Activated CD8-positive, alpha-beta memory T cell treated with anti-CD3 and anti-CD28 coated beads for 48 hours (primary cell): ENCODE results near the gene POFUT2.

ENCODE experiments used
- DNase-seq, 3 experiments: peaks; one replicate each; pipeline ENCODE4 v3.0.0-alpha.2; 2020; ENCODE audit warnings: low read depth in 2 of 3, low spot score in 2 of 3

Gene POFUT2

GRCh38 chr21:45264146-45264911 is 23.4 kb downstream of the POFUT2 start:
- no peak for DNase-seq

GRCh38 chr21:45263534-45263933 is 24.2 kb downstream of the POFUT2 start:
- DNase-seq, result no peak

GRCh38 chr21:45262616-45263015 is 25.1 kb downstream of the POFUT2 start:
- DNase-seq, result no peak

- no peak for DNase-seq
Measured at GRCh38 chr21:45262041-45262581, 25.6 kb downstream of the POFUT2 start.

GRCh38 chr21:45261093-45261492 is 26.6 kb downstream of the POFUT2 start:
- no peak for DNase-seq

GRCh38 chr21:45260191-45260825 is 27.4 kb downstream of the POFUT2 start:
- no peak for DNase-seq

- DNase-seq, result no peak
Measured at GRCh38 chr21:45259206-45259840, 28.4 kb downstream of the POFUT2 start.

GRCh38 chr21:45258466-45258865 is 29.2 kb downstream of the POFUT2 start:
- no peak for DNase-seq

- no peak for DNase-seq
Measured at GRCh38 chr21:45257673-45258341, 29.9 kb downstream of the POFUT2 start.

- no peak for DNase-seq
Measured at GRCh38 chr21:45256912-45257672, 30.6 kb downstream of the POFUT2 start.

- DNase-seq, result no peak
Measured at GRCh38 chr21:45256021-45256911, 31.4 kb downstream of the POFUT2 start.

- no peak for DNase-seq
Measured at GRCh38 chr21:45255381-45256020, 32.2 kb downstream of the POFUT2 start.

- DNase-seq, result no peak
Measured at GRCh38 chr21:45254460-45254930, 33.2 kb downstream of the POFUT2 start.

GRCh38 chr21:45253633-45254459 is 33.8 kb downstream of the POFUT2 start:
- no peak for DNase-seq

- DNase-seq, result no peak
Measured at GRCh38 chr21:45253180-45253579, 34.5 kb downstream of the POFUT2 start.

- DNase-seq, result no peak
Measured at GRCh38 chr21:45252448-45252925, 35.2 kb downstream of the POFUT2 start.

- no peak for DNase-seq
Measured at GRCh38 chr21:45251635-45252447, 35.9 kb downstream of the POFUT2 start.
